SK-N-SH treated with all-trans-retinoic acid at 6 μM for 48 hours (cell line): ENCODE results near the gene SPNS1.

Experiments used
- ATAC-seq: fragments of 200-7000 bp; cut with Tn5 transposase; 3 replicates; pipeline ENCODE4 v1.9.1; 2020; ENCODE audit warnings: mild to moderate bottlenecking, moderate library complexity
- ARNTL ChIP-seq: fragments of 450-650 bp; formaldehyde crosslinking; IDR thresholded peaks from 2 replicates; pipeline ENCODE4 v1.5.0; 2020; ENCODE audit warnings: low read depth, mild to moderate bottlenecking, moderate library complexity, borderline replicate concordance
- BACH2 ChIP-seq: fragments of 250-450 bp; sonication (Bioruptor Pico); IDR thresholded peaks from 2 replicates; pipeline ENCODE4 v1.9.0; 2021; ENCODE audit warnings: mild to moderate bottlenecking, borderline replicate concordance
- CSDC2 ChIP-seq: fragments of 250-450 bp; sonication (Bioruptor Pico); IDR thresholded peaks from 2 replicates; pipeline ENCODE4 v1.5.0; 2020; ENCODE audit warnings: mild to moderate bottlenecking, moderate library complexity
- CSRNP3 ChIP-seq: fragments of 250-450 bp; sonication (Bioruptor Pico); IDR thresholded peaks from 2 replicates; pipeline ENCODE4 v1.5.1; 2021; ENCODE audit warnings: mild to moderate bottlenecking, moderate library complexity
- ESRRG ChIP-seq: fragments of 250-450 bp; sonication (Bioruptor Pico); IDR thresholded peaks from 2 replicates; pipeline ENCODE4 v1.6.1; 2021; ENCODE audit warnings: mild to moderate bottlenecking
- GLIS3 ChIP-seq: fragments of 250-450 bp; sonication (Bioruptor Pico); IDR thresholded peaks from 2 replicates; pipeline ENCODE4 v1.5.0; 2020; ENCODE audit warnings: mild to moderate bottlenecking, moderate library complexity
- ISL1 ChIP-seq: fragments of 250-450 bp; sonication (Bioruptor Pico); IDR thresholded peaks from 2 replicates; pipeline ENCODE4 v2.1.2; 2022; ENCODE audit warnings: mild to moderate bottlenecking, moderate library complexity
- OSR1 ChIP-seq: fragments of 250-450 bp; sonication (Bioruptor Pico); IDR thresholded peaks from 2 replicates; pipeline ENCODE4 v1.8.0; 2022; ENCODE audit warnings: moderate library complexity, mild to moderate bottlenecking, inconsistent platforms
- PATZ1 ChIP-seq: fragments of 250-450 bp; sonication (Bioruptor Pico); IDR thresholded peaks from 2 replicates; pipeline ENCODE4 v1.8.0; 2020; ENCODE audit warnings: mild to moderate bottlenecking, moderate library complexity, borderline replicate concordance
- SNAI2 ChIP-seq: fragments of 250-450 bp; sonication (Bioruptor Pico); IDR thresholded peaks from 2 replicates; pipeline ENCODE4 v1.5.0; 2020; ENCODE audit warnings: mild to moderate bottlenecking, moderate library complexity
- TCF4 ChIP-seq: fragments of 250-450 bp; sonication (Bioruptor Pico); IDR thresholded peaks from 2 replicates; pipeline ENCODE4 v1.8.0; 2021; ENCODE audit warnings: mild to moderate bottlenecking, moderate library complexity, borderline replicate concordance
- TOX ChIP-seq: fragments of 250-450 bp; sonication (Bioruptor Pico); IDR thresholded peaks from 2 replicates; pipeline ENCODE4 v1.8.0; 2021; ENCODE audit warnings: mild to moderate bottlenecking, moderate library complexity, borderline replicate concordance
- TSHZ2 ChIP-seq: fragments of 250-450 bp; sonication (Bioruptor Pico); IDR thresholded peaks from 2 replicates; pipeline ENCODE4 v1.5.0; 2020; ENCODE audit warnings: mild to moderate bottlenecking, moderate library complexity
- ZC3H10 ChIP-seq: fragments of 250-450 bp; sonication (Bioruptor Pico); IDR thresholded peaks from 2 replicates; pipeline ENCODE4 v1.5.1; 2021; ENCODE audit warnings: mild to moderate bottlenecking, moderate library complexity
- ZFP3 ChIP-seq: fragments of 250-450 bp; sonication (Bioruptor Pico); IDR thresholded peaks from 2 replicates; pipeline ENCODE4 v1.5.0; 2020; ENCODE audit warnings: mild to moderate bottlenecking, moderate library complexity
- ZFP30 ChIP-seq: fragments of 450-650 bp; formaldehyde crosslinking; IDR thresholded peaks from 2 replicates; pipeline ENCODE4 v1.5.0; 2022; ENCODE audit warnings: mild to moderate bottlenecking, moderate library complexity
- ZNF565 ChIP-seq: fragments of 450-650 bp; formaldehyde crosslinking; conservative IDR thresholded peaks from 2 replicates; pipeline ENCODE4 v1.5.0; 2020; ENCODE audit warnings: low read depth, mild to moderate bottlenecking, moderate library complexity
- ZNF8 ChIP-seq: fragments of 450-650 bp; formaldehyde crosslinking; IDR thresholded peaks from 2 replicates; pipeline ENCODE4 v1.5.0; 2020; ENCODE audit warnings: mild to moderate bottlenecking, moderate library complexity
- TF ChIP-seq, protein P1 (sequence below): fragments of 250-450 bp; sonication (Bioruptor Pico); IDR thresholded peaks from 2 replicates; pipeline ENCODE4 v1.5.1; 2020; ENCODE audit warnings: low read depth, mild to moderate bottlenecking, moderate library complexity
- TF ChIP-seq, protein P2 (sequence below): fragments of 250-450 bp; sonication (Bioruptor Pico); IDR thresholded peaks from 2 replicates; pipeline ENCODE4 v1.8.0; 2021; ENCODE audit warnings: low read depth, mild to moderate bottlenecking, moderate library complexity, borderline replicate concordance

Gene SPNS1

DNA sequence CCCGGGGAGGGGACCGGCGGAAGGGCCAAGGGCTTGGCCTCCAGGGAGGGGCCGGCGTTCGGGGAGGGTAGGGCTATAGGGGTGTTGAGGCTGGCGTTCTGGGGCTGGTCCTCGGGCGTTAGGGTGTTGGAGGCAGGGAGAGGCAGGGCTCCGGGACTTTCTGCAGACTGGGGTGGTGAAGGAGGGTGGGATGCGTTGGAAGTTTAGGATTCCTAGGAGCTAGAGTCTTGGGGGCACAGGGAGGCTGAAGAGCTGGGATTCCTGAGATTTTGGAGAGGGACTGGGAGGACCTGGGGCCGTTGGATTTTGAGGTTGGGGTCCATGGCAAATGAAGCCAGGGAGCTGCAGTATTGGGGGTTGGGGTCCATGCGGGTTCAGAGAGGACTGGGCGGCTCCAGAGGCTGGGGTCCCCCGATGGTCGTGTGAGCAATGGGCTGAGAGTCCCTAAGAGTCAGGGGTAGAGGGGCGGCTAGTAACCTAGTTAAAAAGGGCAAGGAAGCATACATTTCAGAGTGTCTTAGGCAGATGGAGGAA lies 23.1 kb upstream of the SPNS1 start:
- TF ChIP-seq ISL1 (CRISPR knock-in tag) = no peak
- TF ChIP-seq, protein P1, sequence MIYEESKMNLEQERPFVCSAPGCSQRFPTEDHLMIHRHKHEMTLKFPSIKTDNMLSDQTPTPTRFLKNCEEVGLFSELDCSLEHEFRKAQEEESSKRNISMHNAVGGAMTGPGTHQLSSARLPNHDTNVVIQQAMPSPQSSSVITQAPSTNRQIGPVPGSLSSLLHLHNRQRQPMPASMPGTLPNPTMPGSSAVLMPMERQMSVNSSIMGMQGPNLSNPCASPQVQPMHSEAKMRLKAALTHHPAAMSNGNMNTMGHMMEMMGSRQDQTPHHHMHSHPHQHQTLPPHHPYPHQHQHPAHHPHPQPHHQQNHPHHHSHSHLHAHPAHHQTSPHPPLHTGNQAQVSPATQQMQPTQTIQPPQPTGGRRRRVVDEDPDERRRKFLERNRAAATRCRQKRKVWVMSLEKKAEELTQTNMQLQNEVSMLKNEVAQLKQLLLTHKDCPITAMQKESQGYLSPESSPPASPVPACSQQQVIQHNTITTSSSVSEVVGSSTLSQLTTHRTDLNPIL (CRISPR knock-in tag) = no peak
- TF ChIP-seq ZC3H10 (CRISPR knock-in tag) = no peak
- no peak for TF ChIP-seq ZFP3 (CRISPR knock-in tag)
- no peak for TF ChIP-seq ZNF8 (CRISPR knock-in tag)
- no peak for TF ChIP-seq PATZ1 (CRISPR knock-in tag)
- TF ChIP-seq, protein P2, sequence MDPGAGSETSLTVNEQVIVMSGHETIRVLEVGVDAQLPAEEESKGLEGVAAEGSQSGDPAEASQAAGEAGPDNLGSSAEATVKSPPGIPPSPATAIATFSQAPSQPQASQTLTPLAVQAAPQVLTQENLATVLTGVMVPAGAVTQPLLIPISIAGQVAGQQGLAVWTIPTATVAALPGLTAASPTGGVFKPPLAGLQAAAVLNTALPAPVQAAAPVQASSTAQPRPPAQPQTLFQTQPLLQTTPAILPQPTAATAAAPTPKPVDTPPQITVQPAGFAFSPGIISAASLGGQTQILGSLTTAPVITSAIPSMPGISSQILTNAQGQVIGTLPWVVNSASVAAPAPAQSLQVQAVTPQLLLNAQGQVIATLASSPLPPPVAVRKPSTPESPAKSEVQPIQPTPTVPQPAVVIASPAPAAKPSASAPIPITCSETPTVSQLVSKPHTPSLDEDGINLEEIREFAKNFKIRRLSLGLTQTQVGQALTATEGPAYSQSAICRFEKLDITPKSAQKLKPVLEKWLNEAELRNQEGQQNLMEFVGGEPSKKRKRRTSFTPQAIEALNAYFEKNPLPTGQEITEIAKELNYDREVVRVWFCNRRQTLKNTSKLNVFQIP (CRISPR knock-in tag) = no peak
- no peak for TF ChIP-seq TCF4
- TF ChIP-seq ESRRG = no peak
- no peak for TF ChIP-seq TSHZ2 (CRISPR knock-in tag)
- TF ChIP-seq BACH2 (CRISPR knock-in tag) = no peak
- TF ChIP-seq OSR1 (CRISPR knock-in tag) = no peak
- no peak for TF ChIP-seq TOX
- TF ChIP-seq ZNF565 = no peak
- TF ChIP-seq ZFP30 (CRISPR knock-in tag) = no peak
- no peak for TF ChIP-seq GLIS3 (CRISPR knock-in tag)
- no peak for TF ChIP-seq CSDC2 (CRISPR knock-in tag)
- TF ChIP-seq CSRNP3 (CRISPR knock-in tag) = no peak
- TF ChIP-seq SNAI2 (CRISPR knock-in tag) = no peak
- no peak for TF ChIP-seq ARNTL
- ATAC-seq = no peak; the same call in 2 of the 3 replicates

DNA sequence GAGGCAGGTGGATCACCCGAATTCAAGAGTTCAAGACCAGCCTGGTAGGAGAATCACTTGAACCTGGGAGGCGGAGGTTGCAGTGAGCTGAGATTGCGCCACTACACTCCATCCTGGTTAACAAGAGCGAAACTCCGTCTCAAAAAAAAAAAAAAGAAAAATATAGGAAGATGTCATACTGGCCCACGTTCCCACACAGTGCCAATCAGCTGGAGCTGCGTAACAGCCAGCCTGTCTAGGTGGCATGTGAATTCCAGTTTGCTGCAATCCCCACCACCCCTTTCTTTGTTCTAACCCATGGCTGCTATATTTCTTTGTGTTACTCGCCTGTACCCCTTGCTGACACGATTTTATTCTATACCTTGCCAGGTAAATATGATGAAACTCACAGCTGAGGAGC lies 16.4 kb upstream of the SPNS1 start:
- no peak for ATAC-seq
- TF ChIP-seq ISL1 (CRISPR knock-in tag) (no peak), GLIS3 (CRISPR knock-in tag) (no peak), BACH2 (CRISPR knock-in tag) (no peak), SNAI2 (CRISPR knock-in tag) (no peak), TCF4 (no peak), ZC3H10 (CRISPR knock-in tag) (no peak), ZFP30 (CRISPR knock-in tag) (no peak), ARNTL (no peak), CSDC2 (CRISPR knock-in tag) (no peak), ZNF8 (CRISPR knock-in tag) (no peak)
- TF ChIP-seq, protein P1 (CRISPR knock-in tag) = no peak
- TF ChIP-seq, protein P2 (CRISPR knock-in tag) = no peak
